ENCODE results near the gene CETP. TPM values are rescaled to one million over a fixed set of nuclear protein-coding genes. Genes with fewer than 3 reads are reported as not detected.
A peak's percentile ranks its signal among the peaks of the same experiment; 100 is the strongest.

The CETP gene
- total and polyA plus RNA-seq, 2 of the 13 experiments (the other 11 are each of a cell fraction or from before 2014, with no cell fraction given) = 0.31 to 9.8 TPM

- TF ChIP-seq MEIS1 (CRISPR knock-in tag; IDR thresholded peaks at IDR 0.05; ENCODE audit: borderline replicate concordance) (peak; percentile 97), MAZ (IDR thresholded peaks at IDR 0.05; ENCODE audit: borderline replicate concordance, low read depth, low read length) (peak; percentile 84; the same call in 1 of the 2 replicates), MAZ (CRISPR knock-in tag; IDR thresholded peaks at IDR 0.05; ENCODE audit: low read depth) (peak; percentile 91), RXRA (CRISPR knock-in tag; IDR thresholded peaks at IDR 0.05) (peak; percentile 69; the same call in 1 of the 2 replicates), EP300 (IDR thresholded peaks at IDR 0.05; ENCODE audit: low read depth in 2 of 2, low read length in 2 of 2) (peak; percentile 55 to 78; a peak in 2 of 4 replicates), EP300 (CRISPR knock-in tag; IDR thresholded peaks at IDR 0.05; ENCODE audit: borderline replicate concordance) (no peak; the same call in none of the 2 replicates), RFXAP (CRISPR knock-in tag; IDR thresholded peaks at IDR 0.05; ENCODE audit: borderline replicate concordance) (peak; percentile 97), TMF1 (CRISPR knock-in tag; IDR thresholded peaks at IDR 0.05; ENCODE audit: low read depth) (peak; percentile 90), NPAS2 (CRISPR knock-in tag; IDR thresholded peaks at IDR 0.05; ENCODE audit: borderline replicate concordance) (no peak; the same call in 1 of the 2 replicates), ZNF326 (CRISPR knock-in tag; IDR thresholded peaks at IDR 0.05; ENCODE audit: borderline replicate concordance) (no peak), RARA (CRISPR knock-in tag; IDR thresholded peaks at IDR 0.05) (0 out of 2 replicates have a peak, but pooled peaks have one; percentile 40), ZNF558 (CRISPR knock-in tag; IDR thresholded peaks at IDR 0.05; ENCODE audit: borderline replicate concordance) (peak; percentile 80; the same call in 1 of the 2 replicates), STAT5B (CRISPR knock-in tag; IDR thresholded peaks at IDR 0.05) (peak; percentile 31; the same call in 1 of the 2 replicates), MED8 (CRISPR knock-in tag; IDR thresholded peaks at IDR 0.05; ENCODE audit: insufficient replicate concordance) (peak; percentile 95)
- TF ChIP-seq, protein P1, sequence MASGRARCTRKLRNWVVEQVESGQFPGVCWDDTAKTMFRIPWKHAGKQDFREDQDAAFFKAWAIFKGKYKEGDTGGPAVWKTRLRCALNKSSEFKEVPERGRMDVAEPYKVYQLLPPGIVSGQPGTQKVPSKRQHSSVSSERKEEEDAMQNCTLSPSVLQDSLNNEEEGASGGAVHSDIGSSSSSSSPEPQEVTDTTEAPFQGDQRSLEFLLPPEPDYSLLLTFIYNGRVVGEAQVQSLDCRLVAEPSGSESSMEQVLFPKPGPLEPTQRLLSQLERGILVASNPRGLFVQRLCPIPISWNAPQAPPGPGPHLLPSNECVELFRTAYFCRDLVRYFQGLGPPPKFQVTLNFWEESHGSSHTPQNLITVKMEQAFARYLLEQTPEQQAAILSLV (CRISPR knock-in tag; IDR thresholded peaks at IDR 0.05; ENCODE audit: borderline replicate concordance) = peak; percentile 44; the same call in 1 of the 2 replicates
- TF ChIP-seq, protein P2, sequence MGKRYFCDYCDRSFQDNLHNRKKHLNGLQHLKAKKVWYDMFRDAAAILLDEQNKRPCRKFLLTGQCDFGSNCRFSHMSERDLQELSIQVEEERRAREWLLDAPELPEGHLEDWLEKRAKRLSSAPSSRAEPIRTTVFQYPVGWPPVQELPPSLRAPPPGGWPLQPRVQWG (CRISPR knock-in tag; IDR thresholded peaks at IDR 0.05; ENCODE audit: borderline replicate concordance, low read depth) = no peak
- TF ChIP-seq, protein P3, sequence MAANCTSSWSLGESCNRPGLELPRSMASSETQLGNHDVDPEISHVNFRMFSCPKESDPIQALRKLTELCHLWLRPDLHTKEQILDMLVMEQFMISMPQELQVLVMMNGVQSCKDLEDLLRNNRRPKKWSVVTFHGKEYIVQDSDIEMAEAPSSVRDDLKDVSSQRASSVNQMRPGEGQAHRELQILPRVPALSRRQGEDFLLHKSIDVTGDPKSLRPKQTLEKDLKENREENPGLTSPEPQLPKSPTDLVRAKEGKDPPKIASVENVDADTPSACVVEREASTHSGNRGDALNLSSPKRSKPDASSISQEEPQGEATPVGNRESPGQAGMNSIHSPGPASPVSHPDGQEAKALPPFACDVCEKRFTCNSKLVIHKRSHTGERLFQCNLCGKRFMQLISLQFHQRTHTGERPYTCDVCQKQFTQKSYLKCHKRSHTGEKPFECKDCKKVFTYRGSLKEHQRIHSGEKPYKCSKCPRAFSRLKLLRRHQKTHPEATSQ (CRISPR knock-in tag; IDR thresholded peaks at IDR 0.05; ENCODE audit: borderline replicate concordance) = peak; percentile 81; the same call in 1 of the 2 replicates
- TF ChIP-seq, protein P4, sequence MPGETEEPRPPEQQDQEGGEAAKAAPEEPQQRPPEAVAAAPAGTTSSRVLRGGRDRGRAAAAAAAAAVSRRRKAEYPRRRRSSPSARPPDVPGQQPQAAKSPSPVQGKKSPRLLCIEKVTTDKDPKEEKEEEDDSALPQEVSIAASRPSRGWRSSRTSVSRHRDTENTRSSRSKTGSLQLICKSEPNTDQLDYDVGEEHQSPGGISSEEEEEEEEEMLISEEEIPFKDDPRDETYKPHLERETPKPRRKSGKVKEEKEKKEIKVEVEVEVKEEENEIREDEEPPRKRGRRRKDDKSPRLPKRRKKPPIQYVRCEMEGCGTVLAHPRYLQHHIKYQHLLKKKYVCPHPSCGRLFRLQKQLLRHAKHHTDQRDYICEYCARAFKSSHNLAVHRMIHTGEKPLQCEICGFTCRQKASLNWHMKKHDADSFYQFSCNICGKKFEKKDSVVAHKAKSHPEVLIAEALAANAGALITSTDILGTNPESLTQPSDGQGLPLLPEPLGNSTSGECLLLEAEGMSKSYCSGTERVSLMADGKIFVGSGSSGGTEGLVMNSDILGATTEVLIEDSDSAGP (CRISPR knock-in tag; IDR thresholded peaks at IDR 0.05; ENCODE audit: borderline replicate concordance) = peak; percentile 88; the same call in 1 of the 2 replicates
- TF ChIP-seq, protein P5, sequence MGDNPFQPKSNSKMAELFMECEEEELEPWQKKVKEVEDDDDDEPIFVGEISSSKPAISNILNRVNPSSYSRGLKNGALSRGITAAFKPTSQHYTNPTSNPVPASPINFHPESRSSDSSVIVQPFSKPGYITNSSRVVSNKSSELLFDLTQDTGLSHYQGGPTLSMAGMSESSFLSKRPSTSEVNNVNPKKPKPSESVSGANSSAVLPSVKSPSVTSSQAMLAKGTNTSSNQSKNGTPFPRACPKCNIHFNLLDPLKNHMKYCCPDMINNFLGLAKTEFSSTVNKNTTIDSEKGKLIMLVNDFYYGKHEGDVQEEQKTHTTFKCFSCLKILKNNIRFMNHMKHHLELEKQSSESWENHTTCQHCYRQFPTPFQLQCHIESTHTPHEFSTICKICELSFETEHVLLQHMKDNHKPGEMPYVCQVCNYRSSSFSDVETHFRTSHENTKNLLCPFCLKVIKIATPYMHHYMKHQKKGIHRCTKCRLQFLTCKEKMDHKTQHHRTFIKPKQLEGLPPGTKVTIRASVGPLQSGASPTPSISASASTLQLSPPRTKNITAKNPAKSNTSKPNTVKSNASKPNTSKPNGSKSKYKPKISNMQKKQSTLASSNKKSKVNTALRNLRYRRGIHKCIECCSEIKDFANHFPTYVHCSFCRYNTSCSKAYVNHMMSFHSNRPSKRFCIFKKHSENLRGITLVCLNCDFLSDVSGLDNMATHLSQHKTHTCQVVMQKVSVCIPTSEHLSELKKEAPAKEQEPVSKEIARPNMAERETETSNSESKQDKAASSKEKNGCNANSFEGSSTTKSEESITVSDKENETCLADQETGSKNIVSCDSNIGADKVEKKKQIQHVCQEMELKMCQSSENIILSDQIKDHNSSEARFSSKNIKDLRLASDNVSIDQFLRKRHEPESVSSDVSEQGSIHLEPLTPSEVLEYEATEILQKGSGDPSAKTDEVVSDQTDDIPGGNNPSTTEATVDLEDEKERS (CRISPR knock-in tag; IDR thresholded peaks at IDR 0.05) = no peak; the same call in 1 of the 2 replicates
These were observed 29.6 kb upstream of the CETP start, which contains the start of gene HERPUD1 (continued) for GRCh38 chr16:56931892-56932720.
